Right ventricle myocardium superior (tissue), 1 donor: ENCODE results near the gene DCLK2. TPM values are rescaled to one million over a fixed set of nuclear protein-coding genes. Genes with fewer than 3 reads are reported as not detected.

Experiments used
- ATAC-seq: fragments of 200-7000 bp; cut with Tn5 transposase; one replicate; pipeline ENCODE4 v1.9.1; 2020; ENCODE audit warnings: mild to moderate bottlenecking; ENCODE audit not compliant: poor library complexity
- DNase-seq: peaks from one replicate; pipeline ENCODE4 v3.0.0-alpha.2; 2020
- intact Hi-C: fragments of 100-400 bp; cut with DNase I; formaldehyde crosslinking; loops from one replicate; pipeline ENCODE4 v1.11.2; 2022
- total RNA-seq: library from RNA; stranded (reverse); fragmentation: NEBNext Ultra II Directional; extraction: Animal tissue kit (Norgen Biotek cat#: 25700); gene quantifications from one replicate; pipeline ENCODE4 v1.2.1, GENCODE V29; 2021
- donor health status: DM: no; HTN: yes; CAD: no; lungs with severe emphysema.

Gene DCLK2
- total RNA-seq, 1 donor from 2014 or later: 19.9 TPM

GRCh38 chr4:150268444-150268843, 190.2 kb downstream of the DCLK2 start:
- intact Hi-C loops: no loop called here
- ATAC-seq: no peak
- no peak for DNase-seq

- DNase-seq (no peak), ATAC-seq (no peak)
- intact Hi-C loops: no loop called here
Measured at GRCh38 chr4:150278206-150278605, 200.0 kb downstream of the DCLK2 start.

- DNase-seq (no peak), ATAC-seq (no peak)
- intact Hi-C loops: no loop called here
Measured at GRCh38 chr4:150280081-150280895, 202.0 kb downstream of the DCLK2 start.

- ATAC-seq: no peak
- no peak for DNase-seq
- intact Hi-C loops: no loop called here
Measured at GRCh38 chr4:150280975-150281374, 202.7 kb downstream of the DCLK2 start.

GRCh38 chr4:150283689-150284088, 205.4 kb downstream of the DCLK2 start:
- ATAC-seq (no peak), DNase-seq (no peak)
- intact Hi-C loops: no loop called here

- ATAC-seq: no peak
- intact Hi-C loops: no loop called here
Measured at GRCh38 chr4:150286656-150287055, 208.4 kb downstream of the DCLK2 start.

GRCh38 chr4:150289198-150289597, 211.0 kb downstream of the DCLK2 start:
- intact Hi-C loops: no loop called here
- no peak for ATAC-seq

More at GRCh38 chr4:150286656-150287055, 208.4 kb downstream of the DCLK2 start:
- no peak for DNase-seq

GRCh38 chr4:150289881-150290280, 211.6 kb downstream of the DCLK2 start:
- intact Hi-C loops: no loop called here
- DNase-seq (no peak), ATAC-seq (no peak)

More at GRCh38 chr4:150289198-150289597, 211.0 kb downstream of the DCLK2 start:
- no peak for DNase-seq

GRCh38 chr4:150297861-150298474, 219.7 kb downstream of the DCLK2 start:
- DNase-seq (no peak), ATAC-seq (peak; percentile 46)
- intact Hi-C loops: loop anchor here (5.0 kb wide), 1 partner anchor 569 kb away; no protein-coding TSS in a partner anchor

- intact Hi-C loops: loop anchor here (5.0 kb wide), 1 partner anchor 567 kb away; no protein-coding TSS in a partner anchor
- ATAC-seq: no peak
- DNase-seq: no peak
Measured at GRCh38 chr4:150299816-150300215, 221.6 kb downstream of the DCLK2 start.

GRCh38 chr4:150302553-150302952, 224.3 kb downstream of the DCLK2 start:
- DNase-seq (no peak), ATAC-seq (no peak)
- intact Hi-C loops: no loop called here

- intact Hi-C loops: no loop called here
- no peak for ATAC-seq
Measured at GRCh38 chr4:150305995-150306394, 227.8 kb downstream of the DCLK2 start.

GRCh38 chr4:150306719-150307118, 228.5 kb downstream of the DCLK2 start:
- DNase-seq (no peak), ATAC-seq (no peak)
- intact Hi-C loops: no loop called here

More at GRCh38 chr4:150305995-150306394, 227.8 kb downstream of the DCLK2 start:
- no peak for DNase-seq
